AG04449 (cell line): Measurements from ENCODE around the gene KRT24.

Experiments
- CTCF ChIA-PET: fragments of 350-600 bp; formaldehyde crosslinking; extraction: SDS; loops from one replicate; lab custom pipeline; 2021; ENCODE audit warnings: antibody characterized with exemption; lab: Yijun Ruan, JAX
- POLR2A ChIA-PET: fragments of 400-600, 350-600 bp; formaldehyde crosslinking; extraction: SDS; loops from one replicate; lab custom pipeline; 2020; ENCODE audit warnings: antibody characterized with exemption, inconsistent platforms; lab: Yijun Ruan, JAX
- DNase-seq: peaks from one replicate; pipeline ENCODE4 v3.0.0-alpha.2; 2010; ENCODE audit warnings: low read depth, low spot score
- H3K4me3 ChIP-seq: 2 replicates; pipeline ENCODE4 v1.5.1; 2011; ENCODE audit warnings: low read depth, mild to moderate bottlenecking, control low read depth, low read length
- TF ChIP-seq, protein P1 (sequence below): IDR thresholded peaks from one replicate; pipeline ENCODE4 v1.5.1; 2011; ENCODE audit warnings: mild to moderate bottlenecking, moderate library complexity, low read length, control low read depth, inconsistent platforms; ENCODE audit not compliant: insufficient read depth; ENCODE audit errors: missing control alignments

The KRT24 gene

DNA sequence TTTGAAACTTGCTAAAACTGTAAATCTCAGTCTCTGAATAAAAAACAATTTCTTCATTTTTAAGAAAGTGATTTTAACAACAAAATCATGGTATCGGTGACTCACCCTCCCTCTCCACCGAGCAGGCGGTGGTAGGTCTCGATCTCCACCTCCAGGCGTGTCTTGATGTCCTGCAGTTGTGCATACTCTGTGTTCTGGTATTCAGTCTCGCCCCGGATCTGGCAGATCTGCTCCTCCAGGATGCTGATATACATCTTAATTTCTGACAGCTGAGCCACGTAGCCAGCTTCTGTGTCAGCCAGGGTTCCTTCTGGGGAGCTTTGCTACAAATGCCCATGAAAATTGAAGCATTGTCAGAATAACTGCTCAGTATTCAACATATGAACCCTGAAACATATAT is 15.4 kb upstream of the KRT24 start:
- TF ChIP-seq, protein P1, sequence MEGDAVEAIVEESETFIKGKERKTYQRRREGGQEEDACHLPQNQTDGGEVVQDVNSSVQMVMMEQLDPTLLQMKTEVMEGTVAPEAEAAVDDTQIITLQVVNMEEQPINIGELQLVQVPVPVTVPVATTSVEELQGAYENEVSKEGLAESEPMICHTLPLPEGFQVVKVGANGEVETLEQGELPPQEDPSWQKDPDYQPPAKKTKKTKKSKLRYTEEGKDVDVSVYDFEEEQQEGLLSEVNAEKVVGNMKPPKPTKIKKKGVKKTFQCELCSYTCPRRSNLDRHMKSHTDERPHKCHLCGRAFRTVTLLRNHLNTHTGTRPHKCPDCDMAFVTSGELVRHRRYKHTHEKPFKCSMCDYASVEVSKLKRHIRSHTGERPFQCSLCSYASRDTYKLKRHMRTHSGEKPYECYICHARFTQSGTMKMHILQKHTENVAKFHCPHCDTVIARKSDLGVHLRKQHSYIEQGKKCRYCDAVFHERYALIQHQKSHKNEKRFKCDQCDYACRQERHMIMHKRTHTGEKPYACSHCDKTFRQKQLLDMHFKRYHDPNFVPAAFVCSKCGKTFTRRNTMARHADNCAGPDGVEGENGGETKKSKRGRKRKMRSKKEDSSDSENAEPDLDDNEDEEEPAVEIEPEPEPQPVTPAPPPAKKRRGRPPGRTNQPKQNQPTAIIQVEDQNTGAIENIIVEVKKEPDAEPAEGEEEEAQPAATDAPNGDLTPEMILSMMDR = no peak
- no peak overlapping the region for H3K4me3 ChIP-seq
- CTCF ChIA-PET = interaction anchor here (1.2 kb wide), 1 partner anchor 99 kb away, joined by 4 read pairs; no protein-coding TSS in a partner anchor
- POLR2A ChIA-PET = no interaction called here
- DNase-seq = no peak

DNA sequence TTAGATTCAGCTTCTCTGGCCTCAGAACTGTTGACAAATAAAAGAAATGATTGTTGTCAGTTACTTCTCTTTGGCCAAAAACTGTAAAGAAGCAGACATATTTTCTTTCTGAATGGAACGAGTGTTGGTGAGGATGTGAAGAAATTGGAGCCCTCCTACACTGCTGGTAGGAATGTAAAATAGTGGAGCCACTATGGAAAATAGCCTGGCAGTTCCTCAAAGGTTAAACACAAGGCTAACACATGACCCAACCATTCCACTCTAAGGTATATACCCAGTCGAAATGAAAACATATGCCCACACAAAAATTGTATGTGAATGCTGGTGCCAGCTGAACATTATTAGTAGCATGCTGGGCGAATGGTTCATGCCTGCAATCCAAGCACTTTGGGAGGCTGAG is 14.2 kb upstream of the KRT24 start:
- DNase-seq = no peak
- TF ChIP-seq, protein P1 = no peak
- CTCF ChIA-PET = interaction anchor here (1.0 kb wide), 1 partner anchor 9 kb away, joined by 3 read pairs; no protein-coding TSS in a partner anchor
- POLR2A ChIA-PET = no interaction called here
- no peak overlapping the region for H3K4me3 ChIP-seq

DNA sequence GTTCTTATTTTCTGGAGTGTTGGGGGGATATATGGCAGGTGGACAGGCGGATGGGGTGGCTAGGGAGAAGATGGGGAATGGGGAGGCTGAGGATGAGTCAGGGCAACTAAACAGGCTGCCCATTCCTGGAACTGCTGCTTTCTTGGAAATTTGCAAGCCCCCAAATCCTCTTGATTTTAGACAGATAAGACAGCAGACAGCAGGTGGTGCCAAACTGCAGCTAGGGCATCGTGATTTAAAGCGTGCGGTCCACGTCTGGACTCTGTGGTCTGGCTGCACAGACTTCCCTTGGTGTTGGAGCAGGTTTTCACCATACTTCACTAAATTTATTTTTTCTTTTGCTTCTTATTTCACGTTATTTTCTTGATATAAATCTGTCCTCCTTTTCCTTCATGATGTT is 10.9 kb upstream of the KRT24 start:
- CTCF ChIA-PET = interaction anchor here (0.8 kb wide), 1 partner anchor 77 kb away, joined by 4 read pairs; no protein-coding TSS in a partner anchor
- H3K4me3 ChIP-seq = no peak overlapping the region
- POLR2A ChIA-PET = no interaction called here
- DNase-seq = no peak
- TF ChIP-seq, protein P1 = no peak

DNA sequence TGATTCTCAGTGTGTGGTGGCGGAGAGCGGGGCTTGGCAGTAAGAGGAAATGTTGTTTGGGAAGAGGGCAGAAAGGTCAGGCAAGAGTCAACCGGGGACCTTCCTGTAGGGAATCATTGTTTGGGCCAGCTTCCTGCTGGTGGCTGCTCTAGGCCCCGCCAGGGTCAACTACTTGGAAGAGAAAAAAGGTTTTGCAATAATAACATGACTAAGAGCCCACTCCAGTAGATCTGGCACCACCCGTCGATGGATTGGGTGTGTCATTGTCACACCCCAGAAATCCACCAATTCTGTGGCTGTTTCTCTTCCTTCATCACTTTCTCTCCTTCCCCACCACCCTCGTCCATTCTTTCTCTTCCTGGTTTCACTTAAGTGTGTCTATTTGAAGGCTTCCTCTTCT is 4.2 kb upstream of the KRT24 start:
- DNase-seq = no peak
- TF ChIP-seq, protein P1 = no peak
- H3K4me3 ChIP-seq = no peak overlapping the region
- CTCF ChIA-PET = no interaction called here
- POLR2A ChIA-PET = interaction anchor here (0.7 kb wide), 1 partner anchor 14 kb away, joined by 3 read pairs; no protein-coding TSS in a partner anchor

DNA sequence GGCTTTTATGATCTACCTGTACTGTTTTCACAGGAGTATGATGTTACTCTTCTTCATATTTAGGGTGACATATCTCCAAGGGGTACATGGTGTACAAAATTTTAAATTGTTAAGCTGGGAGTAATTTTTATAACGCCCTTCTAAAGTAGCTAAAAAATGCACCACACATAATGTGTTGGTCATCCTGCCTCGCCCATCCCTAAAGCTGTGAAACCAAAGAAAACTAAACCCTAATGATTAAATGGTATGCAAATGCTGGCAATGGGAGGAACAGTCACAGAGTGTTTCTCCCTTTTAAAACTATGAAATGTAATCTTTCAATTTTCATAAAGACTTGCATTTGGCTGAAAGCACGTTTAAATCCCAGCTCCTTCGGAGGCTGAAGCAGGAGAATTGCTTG is 2.0 kb upstream of the KRT24 start:
- ChIA-PET POLR2A (no interaction called here), CTCF (interaction anchor here (0.6 to 1.3 kb wide), 3 partner anchors 33 to 679 kb away, joined by 3 to 4 read pairs (median 3); no protein-coding TSS in a partner anchor)
- TF ChIP-seq, protein P1 = no peak
- no peak for DNase-seq
- no peak overlapping the region for H3K4me3 ChIP-seq

DNA sequence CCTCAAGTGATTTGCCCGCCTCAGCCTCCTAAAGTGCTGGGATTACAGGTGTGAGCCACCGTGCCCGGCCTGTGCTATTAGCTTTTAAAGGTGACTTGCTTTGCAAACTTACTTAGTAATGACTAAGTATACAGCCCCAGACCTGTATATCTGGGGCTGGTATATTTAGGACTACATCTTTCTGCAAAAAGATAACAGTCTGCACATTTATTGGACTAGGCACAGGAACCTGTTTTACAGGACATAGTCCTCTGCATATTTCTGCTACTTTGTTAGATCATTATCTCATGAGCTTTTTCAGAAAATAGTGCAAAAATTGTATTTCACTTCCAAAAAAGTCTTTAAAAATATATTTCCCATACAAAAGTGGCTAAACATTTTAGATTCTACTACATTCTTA is 1.3 kb downstream of the KRT24 start:
- H3K4me3 ChIP-seq = no peak overlapping the region
- no peak for DNase-seq
- CTCF ChIA-PET = interaction anchor here (1.4 kb wide), 1 partner anchor 82 kb away, joined by 6 read pairs; no protein-coding TSS in a partner anchor
- TF ChIP-seq, protein P1 = no peak
- POLR2A ChIA-PET = no interaction called here
